Colonic mucosa (tissue), 4 donors: ENCODE data around the gene TMED1. TPM values are rescaled to one million over a fixed set of nuclear protein-coding genes. Genes with fewer than 3 reads are reported as not detected.

Experiments
- DNase-seq: peaks from one replicate; pipeline ENCODE4 v3.0.0-alpha.2; 2020
- H3K27ac ChIP-seq: fragments of 200-600 bp; one replicate; pipeline ENCODE4 v1.8.0; 2021
- H3K27me3 ChIP-seq: fragments of 200-600 bp; one replicate; pipeline ENCODE4 v1.8.0; 2021
- H3K36me3 ChIP-seq: fragments of 200-600 bp; one replicate; pipeline ENCODE4 v1.8.0; 2021
- H3K4me1 ChIP-seq: fragments of 200-600 bp; one replicate; pipeline ENCODE4 v1.8.0; 2021; ENCODE audit warnings: mild to moderate bottlenecking
- H3K4me3 ChIP-seq: fragments of 200-600 bp; one replicate; pipeline ENCODE4 v1.8.0; 2021
- H3K9ac ChIP-seq, 2 donors: one replicate each; pipeline ENCODE4 v1.7.0; 2013; ENCODE audit warnings: control low read depth in 2 of 2, low read depth in 2 of 2, low read length in 2 of 2
- H3K9me3 ChIP-seq: fragments of 200-600 bp; one replicate; pipeline ENCODE4 v1.8.0; 2021
- intact Hi-C: fragments of 100-400 bp; cut with DNase I; formaldehyde crosslinking; loops from one replicate; pipeline ENCODE4 v1.14.1; 2022
- total RNA-seq, 2 donors: library from RNA; stranded (reverse); fragmentation: NEBNext Ultra II Directional in 1 of 2; extraction: Animal tissue kit (Norgen Biotek cat#: 25700) in 1 of 2; gene quantifications; one replicate each; pipeline ENCODE4 v1.2.1, GENCODE V29; 2021
- TF ChIP-seq, protein P1 (sequence below): fragments of 200-600 bp; IDR thresholded peaks from one replicate; pipeline ENCODE4 v1.8.0; 2022; ENCODE audit warnings: antibody characterized with exemption, mild to moderate bottlenecking
- donor health status: healthy.
- donor health status: DM: no; HTN: no; CAD: no.
- donor health status: DM: no; HTN: no; CAD: no.

TMED1 gene
- total RNA-seq, 2 donors from 2014 or later: 21.2 to 22.5 TPM

- Histone ChIP-seq H3K9me3 (no peaks in the 10 kb centered on the region), H3K27me3 (no peaks in the 10 kb centered on the region), H3K4me3 (no peak overlapping the region), H3K4me1 (no peaks in the 10 kb centered on the region), H3K36me3 (no peaks in the 10 kb centered on the region), H3K27ac (no peak overlapping the region), H3K9ac (no peak overlapping the region)
- TF ChIP-seq, protein P1, sequence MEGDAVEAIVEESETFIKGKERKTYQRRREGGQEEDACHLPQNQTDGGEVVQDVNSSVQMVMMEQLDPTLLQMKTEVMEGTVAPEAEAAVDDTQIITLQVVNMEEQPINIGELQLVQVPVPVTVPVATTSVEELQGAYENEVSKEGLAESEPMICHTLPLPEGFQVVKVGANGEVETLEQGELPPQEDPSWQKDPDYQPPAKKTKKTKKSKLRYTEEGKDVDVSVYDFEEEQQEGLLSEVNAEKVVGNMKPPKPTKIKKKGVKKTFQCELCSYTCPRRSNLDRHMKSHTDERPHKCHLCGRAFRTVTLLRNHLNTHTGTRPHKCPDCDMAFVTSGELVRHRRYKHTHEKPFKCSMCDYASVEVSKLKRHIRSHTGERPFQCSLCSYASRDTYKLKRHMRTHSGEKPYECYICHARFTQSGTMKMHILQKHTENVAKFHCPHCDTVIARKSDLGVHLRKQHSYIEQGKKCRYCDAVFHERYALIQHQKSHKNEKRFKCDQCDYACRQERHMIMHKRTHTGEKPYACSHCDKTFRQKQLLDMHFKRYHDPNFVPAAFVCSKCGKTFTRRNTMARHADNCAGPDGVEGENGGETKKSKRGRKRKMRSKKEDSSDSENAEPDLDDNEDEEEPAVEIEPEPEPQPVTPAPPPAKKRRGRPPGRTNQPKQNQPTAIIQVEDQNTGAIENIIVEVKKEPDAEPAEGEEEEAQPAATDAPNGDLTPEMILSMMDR: no peak
- no peak for DNase-seq
- intact Hi-C loops: no loop called here
These were observed 16.2 kb upstream of the TMED1 start for GRCh38 chr19:10852098-10852800.

- Histone ChIP-seq H3K4me3 (no peak overlapping the region), H3K36me3 (no peaks in the 10 kb centered on the region), H3K9me3 (no peaks in the 10 kb centered on the region), H3K9ac (no peak overlapping the region), H3K27me3 (no peaks in the 10 kb centered on the region), H3K4me1 (no peaks in the 10 kb centered on the region), H3K27ac (no peak overlapping the region)
- TF ChIP-seq, protein P1: no peak
- intact Hi-C loops: no loop called here
- no peak for DNase-seq
These were observed 14.6 kb upstream of the TMED1 start for GRCh38 chr19:10850631-10851030.

DNA sequence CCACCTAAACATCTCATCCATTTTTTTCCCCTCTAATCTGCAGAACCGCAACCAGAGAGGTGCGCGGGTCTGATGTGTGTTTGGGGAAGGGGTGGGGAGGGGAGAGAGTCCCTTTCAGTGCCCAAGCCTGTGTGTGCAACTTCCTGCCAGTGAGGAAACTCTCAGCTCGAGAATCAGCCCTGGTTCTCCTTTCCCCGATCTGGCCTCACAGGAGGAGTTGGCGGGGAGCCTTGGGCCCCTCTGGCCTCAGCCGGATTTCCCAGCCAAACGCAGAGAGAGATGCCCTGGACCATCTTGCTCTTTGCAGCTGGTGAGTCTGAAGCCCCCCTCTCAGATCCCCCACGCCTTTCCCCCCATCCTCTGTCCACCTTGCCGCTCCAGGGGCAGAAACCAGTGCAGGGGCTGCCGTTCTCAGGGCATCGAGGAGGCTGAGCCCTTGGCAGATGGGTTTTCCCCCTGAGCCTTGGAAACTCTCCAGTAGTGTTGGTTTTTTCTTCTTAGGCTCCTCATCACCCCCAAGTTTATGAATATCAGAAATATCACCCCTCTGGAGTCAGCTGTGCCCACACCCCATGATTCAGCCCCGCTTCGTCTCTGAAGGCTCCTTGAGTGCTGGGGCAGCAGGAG, 12.3 kb upstream of the TMED1 start, which contains the start of gene C19orf38:
TSS of gene C19orf38 (plus strand) at position 186 of the 627 bp plus-strand sequence. CDS start at position 280, 94 bp downstream.
- DNase-seq: no peak
- Histone ChIP-seq H3K4me1 (no peaks in the 10 kb centered on the region), H3K9me3 (no peaks in the 10 kb centered on the region), H3K27ac (no peak within 1 kb of the TSS), H3K27me3 (no peaks in the 10 kb centered on the region), H3K4me3 (no peak within 1 kb of the TSS), H3K36me3 (no peaks in the 10 kb centered on the region), H3K9ac (peak within 1 kb of the TSS in 1 of 2 donors; percentile 19)
- TF ChIP-seq, protein P1: no peak
- intact Hi-C loops: no loop called here

DNA sequence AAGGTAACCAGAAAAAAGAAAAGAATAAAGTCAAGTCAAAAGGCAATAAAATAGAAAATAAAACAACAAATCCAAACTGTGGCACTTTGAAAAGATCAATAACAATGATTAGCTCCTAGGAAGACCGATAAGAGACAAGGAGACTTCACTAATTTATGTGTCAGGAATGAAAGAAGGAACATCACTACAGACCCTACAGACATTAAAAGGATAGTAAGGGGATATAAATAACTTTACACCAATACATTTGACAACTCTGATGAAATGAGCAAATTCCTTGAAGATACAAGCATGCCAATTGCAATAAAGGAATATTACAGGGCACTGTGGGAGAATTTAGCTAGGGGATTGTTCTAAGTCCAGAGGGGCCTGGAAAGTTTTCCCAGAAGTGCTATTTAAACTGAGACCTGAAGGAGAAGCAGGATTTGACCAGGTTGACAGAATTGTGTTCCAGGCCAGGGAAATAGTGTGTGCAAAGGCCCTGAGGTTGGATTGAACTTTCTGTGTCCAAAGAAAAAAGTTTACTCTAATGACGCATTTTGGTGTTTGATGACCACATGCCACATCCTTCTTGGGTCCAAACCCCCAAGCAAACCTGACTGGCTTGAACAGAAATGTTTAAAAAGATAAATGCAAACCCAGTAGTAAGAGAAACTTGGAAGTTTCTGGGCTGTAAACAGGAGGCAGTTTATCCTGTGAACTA, 10.6 kb upstream of the TMED1 start:
- no peak for DNase-seq
- no peaks in the 10 kb centered on the region for H3K4me1 ChIP-seq
- H3K36me3 ChIP-seq: no peaks in the 10 kb centered on the region
- no peak overlapping the region for H3K9ac ChIP-seq
- TF ChIP-seq, protein P1: no peak
- no peak overlapping the region for H3K27ac ChIP-seq
- no peaks in the 10 kb centered on the region for H3K9me3 ChIP-seq
- no peak overlapping the region for H3K4me3 ChIP-seq
- no peaks in the 10 kb centered on the region for H3K27me3 ChIP-seq
- intact Hi-C loops: no loop called here

GRCh38 chr19:10842788-10843187, 6.8 kb upstream of the TMED1 start:
- Histone ChIP-seq H3K36me3 (no peaks in the 10 kb centered on the region), H3K9ac (no peak overlapping the region), H3K4me3 (no peak overlapping the region), H3K27ac (no peak overlapping the region), H3K4me1 (no peaks in the 10 kb centered on the region), H3K9me3 (no peaks in the 10 kb centered on the region), H3K27me3 (no peaks in the 10 kb centered on the region)
- DNase-seq: no peak
- intact Hi-C loops: no loop called here
- TF ChIP-seq, protein P1: no peak
